C1 segment of cervical spinal cord (tissue), 14 donors: ENCODE measurements around the gene TOR2A.
"Not testable (repeated sequence)": the region's sequence is repeated elsewhere in the genome, so short reads cannot be mapped to it uniquely, and the experiment has no call there.

Source experiments
- DNase-seq, 14 donors: peaks; one replicate each; lab custom pipeline; 2025; lab: John Stamatoyannopoulos, UW

The TOR2A gene

GRCh38 chr9:127769101-127769500, 34.0 kb upstream of the TOR2A start:
- DNase-seq: no peak

GRCh38 chr9:127768698-127769097, 33.6 kb upstream of the TOR2A start:
- DNase-seq: no peak

GRCh38 chr9:127767909-127768331, 32.8 kb upstream of the TOR2A start:
- DNase-seq: no peak

GRCh38 chr9:127767410-127767809, 32.3 kb upstream of the TOR2A start:
- no peak for DNase-seq

GRCh38 chr9:127765418-127765817, 30.3 kb upstream of the TOR2A start:
- DNase-seq: no peak

- DNase-seq: peak in 4 of 14 donors; percentile 16 to 25 (median 20)
Observed at GRCh38 chr9:127763918-127764384, 28.9 kb upstream of the TOR2A start.

GRCh38 chr9:127762111-127762676, 27.1 kb upstream of the TOR2A start:
- peak in 3 of 14 donors; percentile 7 to 27 (median 7) for DNase-seq

GRCh38 chr9:127761491-127761956, 26.4 kb upstream of the TOR2A start:
- DNase-seq: no peak

GRCh38 chr9:127761061-127761460, 26.0 kb upstream of the TOR2A start:
- no peak for DNase-seq

GRCh38 chr9:127758843-127759242, 23.7 kb upstream of the TOR2A start:
- no peak for DNase-seq

- DNase-seq: not testable (repeated sequence)
Observed at GRCh38 chr9:127756776-127757175, 21.7 kb upstream of the TOR2A start.

GRCh38 chr9:127756233-127756632, 21.1 kb upstream of the TOR2A start:
- no peak for DNase-seq

- DNase-seq: peak in 1 of 14 donors; percentile 48
Observed at GRCh38 chr9:127755061-127756060, 20.3 kb upstream of the TOR2A start.

GRCh38 chr9:127754099-127755060, 19.3 kb upstream of the TOR2A start:
- DNase-seq: peak in 4 of 14 donors; percentile 14 to 85 (median 36)

- no peak for DNase-seq
Observed at GRCh38 chr9:127753622-127754021, 18.5 kb upstream of the TOR2A start.

- DNase-seq: no peak
Observed at GRCh38 chr9:127753148-127753547, 18.1 kb upstream of the TOR2A start.

GRCh38 chr9:127751269-127752054, 16.4 kb upstream of the TOR2A start:
- no peak for DNase-seq

GRCh38 chr9:127749090-127749787, 14.1 kb upstream of the TOR2A start:
- DNase-seq: no peak

- no peak for DNase-seq
Observed at GRCh38 chr9:127746959-127747569, 12.0 kb upstream of the TOR2A start.
